NCI-H446 treated with DMSO at 0.1 percent for 48 hours (cell line): ENCODE results near the gene CEACAM18.
"Not testable (repeated sequence)": the region's sequence is repeated elsewhere in the genome, so short reads cannot be mapped to it uniquely, and the experiment has no call there.

Experiments
- DNase-seq: peaks from one replicate; lab custom pipeline; 2025; lab: John Stamatoyannopoulos, UW

CEACAM18 gene

DNA sequence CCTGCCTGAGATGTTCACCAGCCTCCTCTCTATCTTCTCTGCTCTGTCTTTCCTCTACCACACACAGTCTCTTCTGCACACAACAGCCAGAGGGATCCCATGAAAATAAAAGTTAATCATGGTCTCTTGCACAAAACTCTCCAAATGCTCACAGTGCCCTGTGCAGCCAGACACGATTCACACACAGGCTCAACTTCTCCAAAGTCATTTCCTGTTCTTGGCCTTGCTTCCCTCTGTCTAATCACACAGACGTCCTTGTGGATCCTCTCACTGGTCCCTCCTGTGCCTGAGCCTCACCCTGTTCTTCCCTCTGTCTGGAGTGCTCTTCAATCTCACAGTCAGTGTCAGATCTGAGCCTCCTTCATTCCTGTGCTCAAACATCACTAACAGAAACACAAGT is 15.4 kb downstream of the CEACAM18 start:
- no peak for DNase-seq

DNA sequence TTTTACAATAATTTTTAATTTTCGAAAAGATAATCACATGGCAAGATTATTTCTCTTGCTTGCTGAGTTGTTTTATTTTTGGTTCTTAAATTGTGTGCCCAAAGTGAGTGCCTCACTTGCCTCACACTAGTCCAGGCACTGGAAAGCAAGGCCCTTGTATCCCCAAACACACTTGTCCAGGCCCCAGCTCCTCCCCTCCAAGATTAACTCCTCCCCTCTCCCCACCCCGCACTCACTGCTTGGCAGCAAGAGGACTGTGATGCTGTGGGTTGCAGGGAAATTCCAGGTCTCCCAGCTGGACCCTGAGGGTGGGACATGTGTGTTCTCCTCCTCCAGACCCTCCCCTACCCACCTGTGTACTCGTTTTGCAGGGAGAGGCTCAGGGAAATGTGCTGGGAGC is 19.3 kb downstream of the CEACAM18 start:
- no peak for DNase-seq

DNA sequence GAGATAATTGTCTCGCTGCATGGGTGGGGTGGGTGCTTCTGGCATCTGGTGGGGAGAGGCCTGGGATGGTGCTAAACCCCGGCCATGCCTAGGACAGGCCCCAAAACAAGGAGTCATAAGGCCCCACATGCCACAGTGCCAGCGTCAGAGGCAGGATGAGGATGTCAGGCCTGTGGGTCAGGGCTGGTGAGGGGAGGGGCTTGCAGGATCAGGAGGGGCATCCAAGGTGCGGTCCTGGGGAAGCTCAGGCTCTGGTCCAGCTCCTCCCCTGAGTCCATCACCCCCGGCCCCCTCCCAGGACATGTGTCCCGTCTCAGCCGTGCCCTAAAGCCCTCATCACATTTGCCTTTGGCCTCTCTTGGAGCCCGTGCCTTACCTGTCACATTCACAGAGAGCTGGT is 22.6 kb downstream of the CEACAM18 start:
- DNase-seq, result not testable (repeated sequence)

DNA sequence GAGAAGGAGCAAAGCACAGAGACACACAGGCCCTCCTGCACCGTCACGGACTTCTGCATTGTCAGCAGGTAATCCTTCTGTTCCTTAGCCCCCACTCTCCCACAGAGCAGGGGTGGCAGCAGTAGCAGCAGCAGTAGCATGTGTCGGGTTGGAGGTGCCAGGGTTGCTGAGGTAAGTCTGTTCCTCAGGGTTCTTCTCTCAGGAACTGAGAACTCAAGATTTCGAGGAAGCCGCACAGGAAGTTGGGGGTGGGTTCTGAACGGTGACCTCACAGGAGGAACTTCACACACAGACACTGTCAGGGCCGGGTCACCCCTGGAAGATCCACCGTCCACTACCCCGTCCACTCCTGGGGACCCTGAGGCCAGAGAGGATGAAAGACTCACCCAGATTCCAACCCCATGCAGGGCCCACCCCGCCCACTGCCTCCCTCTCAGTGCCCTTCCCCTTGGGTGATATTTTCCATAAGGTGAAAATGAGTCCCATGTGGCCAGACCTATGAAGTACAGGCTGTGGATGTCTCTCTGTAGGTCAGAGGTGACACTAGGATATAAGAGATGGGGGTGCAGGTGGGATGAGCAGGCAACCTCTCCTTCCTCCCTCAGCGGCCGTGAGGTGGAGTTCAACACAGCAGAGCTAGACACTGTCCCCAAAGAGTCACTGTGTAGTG is 23.4 kb downstream of the CEACAM18 start, which contains the start of gene SIGLEC12:
Gene SIGLEC12 (minus strand): TSS at position 207 of the 670 bp plus-strand sequence. CDS start 67 bp downstream, at position 140.
- DNase-seq, result no peak

DNA sequence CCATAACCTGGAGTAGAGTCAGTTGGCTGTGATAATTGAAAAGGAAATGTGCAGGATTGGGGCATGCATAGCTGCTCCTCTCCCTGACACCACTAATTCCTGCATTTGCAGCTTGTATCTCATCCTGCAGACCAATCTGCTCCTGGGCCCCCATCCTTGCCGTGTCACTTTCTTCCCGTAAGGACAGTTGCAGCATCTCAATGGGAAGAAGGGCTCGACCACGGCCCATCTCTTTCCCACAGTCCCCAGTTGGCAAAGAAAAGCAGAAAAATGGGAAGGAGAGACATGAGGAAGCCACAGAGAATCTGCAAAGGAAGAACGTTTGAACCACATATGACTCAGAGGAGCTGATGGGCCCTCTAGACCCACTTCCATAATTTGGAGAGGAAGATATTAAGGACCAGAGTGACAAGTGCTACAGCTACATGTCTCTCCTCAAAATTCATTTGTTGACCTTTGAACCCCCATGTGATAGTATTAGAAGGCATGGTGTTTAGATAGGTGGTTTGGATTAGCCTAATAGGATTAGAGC is 25.0 kb downstream of the CEACAM18 start:
- no peak for DNase-seq

DNA sequence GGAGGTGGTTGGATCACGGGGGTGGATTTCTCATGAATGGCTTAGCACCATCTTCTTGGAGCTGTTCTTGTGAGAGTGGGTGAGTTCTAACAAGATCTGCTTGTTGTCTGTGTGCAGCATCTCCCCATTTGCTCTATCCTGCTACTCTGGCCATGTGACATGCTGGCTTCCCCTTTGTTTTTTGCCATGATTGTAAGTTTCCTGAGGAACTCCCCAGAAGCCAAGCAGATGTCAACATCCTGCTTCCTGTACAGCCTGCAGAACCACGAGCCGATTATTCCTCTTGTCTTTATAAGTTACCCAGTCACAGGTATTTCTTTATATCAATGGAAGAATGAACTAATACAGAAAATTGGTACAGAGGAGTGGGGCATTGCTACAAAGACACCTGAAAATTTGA is 25.6 kb downstream of the CEACAM18 start:
- no peak for DNase-seq

DNA sequence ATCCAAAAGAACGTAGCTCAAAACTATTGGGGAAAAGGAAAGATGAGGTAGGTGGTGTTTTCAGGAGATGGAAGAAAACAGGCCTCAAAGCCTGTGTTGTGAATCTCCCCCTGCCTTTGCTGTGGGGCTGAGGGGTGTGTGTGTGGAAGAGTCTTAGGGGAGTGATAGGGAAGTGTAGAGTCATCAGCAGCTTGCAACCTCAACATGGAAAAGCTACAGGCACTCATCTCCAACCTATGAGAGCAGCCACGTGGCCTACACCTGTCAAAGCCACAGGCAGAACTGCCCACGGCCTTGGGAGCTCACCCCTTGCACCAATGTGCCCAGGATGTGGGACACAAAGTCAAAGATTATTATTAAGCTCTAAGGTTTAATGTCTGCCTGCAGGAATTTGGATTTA is 27.6 kb downstream of the CEACAM18 start:
- no peak for DNase-seq

DNA sequence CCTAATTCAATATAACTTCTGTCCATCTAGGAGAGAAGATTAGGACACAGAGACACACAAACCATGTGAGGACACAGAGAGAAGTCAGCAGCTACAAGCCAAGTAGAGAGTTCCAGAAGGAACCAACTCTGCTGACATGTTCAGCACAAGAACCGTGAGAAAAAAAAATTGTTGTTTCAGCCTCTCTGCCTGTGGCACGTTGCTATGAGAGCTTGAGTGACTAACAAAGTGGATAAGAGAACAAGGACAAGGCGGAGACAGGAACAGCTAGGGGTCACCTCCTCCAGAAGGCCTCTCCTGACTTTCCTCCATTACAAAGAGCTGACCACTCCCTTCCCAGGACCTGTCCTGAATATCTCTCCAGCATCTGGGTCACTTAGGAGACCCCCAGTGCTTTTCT is 28.9 kb downstream of the CEACAM18 start:
- no peak for DNase-seq

DNA sequence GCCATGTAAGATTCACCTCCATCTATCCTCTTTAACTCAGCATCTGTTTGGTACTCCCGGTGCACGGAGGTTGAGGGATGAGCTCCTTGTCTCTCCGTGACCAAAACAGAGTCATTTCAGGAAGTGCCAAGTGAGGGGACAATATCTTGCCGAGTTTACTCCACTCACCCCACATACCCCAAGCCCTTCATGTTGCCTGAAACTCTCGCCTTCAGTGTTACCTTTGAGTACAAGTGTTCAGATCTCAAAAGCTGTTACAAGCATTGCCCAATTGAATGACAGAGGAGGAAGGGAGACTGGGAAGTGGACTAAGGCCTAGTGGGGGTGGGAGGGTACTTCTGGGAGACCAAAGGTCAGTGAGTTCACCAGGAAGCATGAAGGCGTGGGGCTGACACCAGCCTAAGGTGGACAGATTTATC is 29.3 kb downstream of the CEACAM18 start:
- no peak for DNase-seq

DNA sequence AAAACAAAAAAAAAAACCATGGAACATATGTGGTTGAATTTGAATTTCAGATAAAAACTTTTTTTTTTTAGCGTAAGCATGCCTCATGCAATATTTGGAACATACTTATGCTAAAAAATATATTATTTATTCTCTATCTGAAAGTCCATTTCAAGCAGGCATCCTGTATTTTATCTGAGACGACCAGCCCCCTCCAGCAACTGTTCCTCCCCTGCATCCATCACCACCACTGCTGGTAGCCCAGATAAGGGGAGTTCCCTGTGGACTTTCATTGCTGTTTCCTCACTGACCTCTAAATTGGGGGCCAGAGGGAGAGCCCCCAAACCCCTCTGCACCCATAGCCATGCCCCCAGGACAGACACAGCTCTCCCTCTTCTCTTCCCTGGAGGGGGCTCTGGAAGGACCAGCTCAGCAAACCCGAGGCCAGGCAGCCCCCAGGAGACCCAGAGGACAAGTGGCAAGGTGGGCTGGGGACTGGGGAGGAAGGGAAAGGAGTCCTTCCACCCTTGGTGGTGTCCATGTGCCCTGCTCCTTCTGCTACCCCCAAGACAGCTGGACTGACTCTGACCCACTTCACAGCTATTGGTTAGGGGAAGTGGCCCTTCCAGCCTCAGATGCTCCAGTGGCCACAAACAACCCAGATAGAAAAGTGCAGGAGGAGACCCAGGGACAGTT is 29.9 kb downstream of the CEACAM18 start:
- DNase-seq, result no peak

DNA sequence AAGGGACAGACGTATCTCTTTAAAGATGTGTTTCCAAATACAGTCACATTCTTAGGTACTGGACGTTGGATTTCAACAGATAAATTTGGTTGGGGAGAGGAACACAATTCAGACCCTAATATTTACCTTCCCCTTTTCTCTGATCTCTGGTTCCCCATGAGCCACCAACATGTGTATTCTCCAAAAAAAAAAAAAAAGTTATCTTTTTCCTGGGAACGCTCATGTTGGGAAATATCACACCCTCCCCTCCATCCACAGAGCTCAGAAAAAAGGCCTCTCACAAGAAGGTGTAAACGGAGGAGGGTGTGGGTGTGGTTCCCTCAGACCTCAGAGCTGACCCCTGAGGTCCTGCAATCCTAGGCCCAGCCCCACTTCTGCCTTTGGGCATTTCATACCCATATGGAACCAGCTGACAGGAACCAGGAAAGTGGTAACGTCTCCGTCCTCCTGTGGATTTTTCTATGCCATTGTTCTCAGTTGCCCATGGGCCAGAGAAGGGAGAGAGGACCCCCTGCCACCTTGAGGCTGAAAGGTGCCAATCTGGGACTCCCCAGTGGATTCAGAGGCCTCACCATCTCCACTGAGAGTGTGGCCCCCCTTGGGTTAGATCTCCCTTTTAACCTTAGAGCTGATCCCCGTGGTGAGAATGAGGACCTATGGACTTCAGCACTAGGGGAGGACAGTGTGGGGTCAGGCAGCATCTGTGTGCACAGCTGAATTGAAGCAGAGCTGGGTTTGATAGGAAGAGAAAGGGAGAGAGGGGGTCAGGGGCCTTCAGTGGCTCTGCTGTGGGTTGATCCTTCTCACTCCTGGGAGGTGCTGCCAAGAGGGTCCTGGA is 31.7 kb downstream of the CEACAM18 start:
- DNase-seq, result no peak

DNA sequence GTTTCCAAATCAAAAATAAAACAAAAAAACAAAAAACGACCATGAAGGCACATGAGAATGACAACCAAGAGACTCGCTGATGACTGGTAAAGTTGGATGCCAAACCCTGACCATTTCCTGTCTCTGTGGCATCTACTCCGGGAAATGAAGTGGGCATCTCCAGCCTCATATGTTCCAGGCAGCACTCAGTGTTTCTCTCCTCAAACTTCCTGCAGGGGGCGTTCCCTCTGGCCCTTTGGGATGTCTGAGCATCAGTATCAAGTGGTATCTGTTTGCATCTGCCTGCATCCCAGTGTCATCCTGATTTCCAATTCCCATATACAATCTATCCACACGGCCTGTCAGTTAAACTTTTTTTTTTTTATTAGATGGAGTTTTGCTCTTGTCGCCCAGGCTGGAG is 33.0 kb downstream of the CEACAM18 start:
- DNase-seq, result no peak

DNA sequence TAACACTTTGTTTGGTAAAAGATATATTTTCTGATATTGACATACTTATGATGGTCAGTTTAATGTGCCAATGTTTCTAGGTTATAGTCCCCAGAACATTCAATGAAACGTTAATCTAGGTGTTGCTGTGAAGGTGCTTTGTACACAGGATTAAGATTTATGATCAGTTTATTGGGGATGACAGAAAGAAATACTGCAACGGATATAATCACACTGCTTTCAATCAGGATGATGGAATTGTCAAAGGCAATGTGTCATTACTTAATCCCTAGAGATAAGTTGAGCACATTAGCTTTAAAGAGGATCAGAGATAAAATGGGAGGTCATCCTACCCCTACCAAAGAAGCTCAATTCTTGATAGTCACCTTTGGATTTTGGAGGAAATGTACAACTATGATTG is 35.6 kb downstream of the CEACAM18 start:
- no peak for DNase-seq

DNA sequence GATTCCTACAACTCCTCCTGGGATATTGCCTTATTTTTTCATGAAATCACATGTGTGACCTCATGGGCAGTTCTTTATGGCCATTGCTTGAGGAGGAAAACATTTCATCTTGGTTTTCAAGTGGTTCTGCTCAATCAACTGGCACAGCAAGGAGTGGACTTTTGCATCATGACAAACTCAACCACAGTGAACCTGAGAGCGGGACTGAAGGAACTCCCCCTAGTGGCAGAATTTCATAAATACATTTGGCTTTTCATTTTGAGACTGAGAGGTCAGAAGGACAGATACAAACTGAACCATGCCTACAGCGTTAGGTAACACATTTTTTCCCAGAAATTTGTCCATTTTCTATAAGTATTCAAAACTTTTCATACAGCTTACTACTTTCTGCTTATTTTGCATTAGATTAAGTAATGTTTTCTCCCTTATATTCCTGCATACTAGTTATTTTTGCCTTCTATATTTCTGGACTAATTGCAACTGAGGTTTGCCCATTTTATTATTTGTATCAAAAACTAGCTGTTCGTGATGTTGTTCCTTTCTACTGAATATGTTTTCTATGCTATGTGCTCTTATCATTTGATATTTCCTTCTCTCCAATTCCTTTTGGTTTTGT is 36.6 kb downstream of the CEACAM18 start:
- DNase-seq, result no peak

DNA sequence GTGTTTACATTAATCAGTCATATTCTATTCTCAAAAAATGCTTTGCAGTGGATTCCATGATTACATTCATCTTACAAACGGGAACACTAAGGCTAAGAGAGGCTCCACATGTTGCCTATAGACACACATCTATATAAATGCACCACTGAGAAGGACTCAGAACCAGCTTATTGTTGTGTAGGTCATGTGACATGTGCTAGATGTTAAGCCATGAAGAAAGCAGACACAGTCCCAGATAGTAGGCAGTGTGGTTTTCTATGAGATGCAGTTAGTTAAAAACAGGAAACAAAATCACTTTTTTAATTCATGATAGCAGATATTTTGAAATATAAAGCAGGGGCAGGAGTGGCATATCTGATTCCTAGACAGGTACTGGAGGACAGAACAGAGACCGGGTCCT is 42.4 kb downstream of the CEACAM18 start:
- DNase-seq, result no peak

DNA sequence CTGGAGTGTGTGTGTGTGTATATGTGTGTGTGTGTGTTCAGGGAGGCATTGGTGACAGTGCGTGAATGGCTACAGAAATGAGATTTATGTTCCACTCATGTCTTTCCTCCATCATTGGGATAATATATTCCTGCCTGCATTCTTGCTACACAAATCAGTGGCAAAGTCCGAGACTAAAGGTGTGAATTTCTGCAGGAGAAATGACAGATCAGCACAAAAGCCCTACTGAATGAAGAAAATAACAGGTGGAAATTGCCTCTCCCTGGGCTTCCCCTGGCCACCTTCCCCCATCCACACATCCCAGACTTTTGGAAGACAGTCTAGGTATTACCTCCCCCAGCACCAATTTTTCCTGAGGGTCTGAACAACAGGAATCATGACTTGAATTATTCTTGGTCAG is 43.0 kb downstream of the CEACAM18 start:
- DNase-seq, result no peak

DNA sequence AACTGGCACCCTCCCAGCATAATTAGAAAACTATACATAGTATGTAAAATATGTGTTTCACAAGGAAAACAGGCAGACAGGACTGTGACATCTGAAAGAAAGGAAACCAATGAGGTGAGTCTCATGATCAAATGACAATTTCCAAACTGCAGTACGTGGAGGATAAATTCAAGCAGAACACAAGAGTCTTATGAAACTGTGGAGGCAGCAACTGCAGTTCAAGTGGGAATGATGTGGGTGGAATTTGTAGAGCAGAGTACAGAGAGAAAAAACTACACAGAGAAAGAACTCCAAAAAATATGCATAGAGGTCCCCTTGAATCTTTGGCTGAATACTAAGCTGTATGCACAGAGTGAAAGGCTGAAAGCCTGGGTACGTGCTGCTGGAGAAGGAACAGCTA is 43.4 kb downstream of the CEACAM18 start:
- no peak for DNase-seq

DNA sequence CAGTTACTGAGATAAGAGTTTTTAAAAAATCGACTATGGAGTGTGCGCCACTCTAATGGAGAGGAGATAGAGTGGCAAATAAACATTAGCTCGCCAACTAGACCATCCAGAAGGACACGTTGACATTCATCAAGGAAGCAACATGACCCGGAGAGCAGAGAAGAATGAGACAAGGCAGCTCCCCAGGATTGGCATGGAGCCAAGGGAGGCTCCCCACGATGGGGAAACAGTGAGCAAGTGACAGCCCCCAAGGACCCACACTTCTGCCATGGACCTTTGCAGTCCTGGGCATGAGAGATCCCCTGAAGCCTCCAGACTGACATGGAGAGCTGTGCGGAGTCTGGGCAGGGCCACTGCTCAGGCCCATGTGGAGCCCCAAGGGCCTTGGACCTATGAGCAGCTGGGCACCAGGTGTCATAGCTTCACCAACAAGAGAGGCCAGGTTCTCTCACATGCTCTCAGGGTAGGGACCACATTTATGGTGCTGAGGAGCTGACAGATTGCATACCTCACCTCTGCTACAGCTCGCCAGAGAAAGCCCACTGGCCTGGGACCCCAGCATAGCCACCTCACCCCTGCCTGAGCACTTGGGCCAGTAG is 46.4 kb downstream of the CEACAM18 start:
- no peak for DNase-seq

DNA sequence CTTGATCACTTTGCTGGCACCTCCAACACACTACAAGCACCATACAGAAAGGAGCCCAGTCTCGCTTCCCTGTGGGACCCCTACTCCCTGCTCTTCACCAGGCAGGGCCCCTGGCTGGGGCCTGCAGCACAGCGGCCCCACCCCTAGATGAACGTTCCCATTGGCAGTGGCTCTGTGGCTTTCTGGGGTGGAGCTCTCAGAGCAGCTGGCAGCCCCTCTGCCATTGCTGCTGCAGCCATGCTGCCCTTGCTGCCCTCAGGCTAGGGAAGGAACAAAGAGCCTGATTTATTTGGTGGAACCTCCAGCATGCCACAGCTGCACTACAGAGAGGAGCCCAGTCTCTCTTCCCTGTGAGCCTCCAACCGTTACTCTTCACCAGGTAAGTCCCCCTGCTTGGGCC is 47.3 kb downstream of the CEACAM18 start:
- no peak for DNase-seq

DNA sequence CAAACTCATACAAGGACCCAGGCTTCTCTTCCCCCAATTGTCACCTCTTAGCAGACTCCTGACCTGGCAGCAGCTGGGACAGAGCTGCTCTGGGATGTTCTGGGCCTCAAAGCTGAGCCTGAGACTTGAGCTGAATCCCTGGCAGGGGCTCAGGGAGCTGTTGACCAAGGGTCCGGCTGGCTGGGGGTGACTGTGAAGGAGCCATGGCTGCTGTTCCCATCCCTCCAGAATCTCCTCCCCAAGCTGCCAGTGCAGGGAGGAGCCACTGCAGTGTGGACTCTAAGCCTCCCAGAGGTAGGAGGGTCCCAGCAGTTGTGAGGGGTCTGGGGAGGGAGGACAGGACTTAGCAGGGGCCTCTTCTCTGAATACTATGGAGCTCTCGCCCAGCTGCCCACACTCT is 51.0 kb downstream of the CEACAM18 start:
- DNase-seq, result no peak

DNA sequence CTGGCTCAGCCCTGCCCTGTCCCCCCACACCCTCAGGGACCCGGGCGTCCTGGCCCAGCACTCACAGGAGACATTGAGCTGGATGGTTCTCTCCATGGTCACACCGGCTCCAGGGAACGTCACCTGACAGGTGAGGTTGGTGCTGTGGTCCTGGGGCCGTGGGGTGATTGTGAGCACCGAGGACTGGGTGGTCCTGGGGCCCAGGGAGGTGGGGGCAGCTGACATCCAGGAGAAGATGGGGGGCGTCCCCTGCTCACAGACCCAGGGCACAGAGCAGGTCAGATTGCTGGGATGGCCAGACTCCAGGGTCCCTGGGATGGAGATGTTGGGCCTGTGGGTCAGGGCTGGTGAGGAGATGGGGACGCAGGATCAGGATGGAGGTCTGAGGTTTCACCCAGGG is 52.3 kb downstream of the CEACAM18 start:
- DNase-seq, result no peak
